Mesothelial cell of epicardium (in vitro differentiated cells): ENCODE data around the gene TRIM50. TPM values are rescaled to one million over a fixed set of nuclear protein-coding genes. Genes with fewer than 3 reads are reported as not detected.
"Not testable (repeated sequence)": the region's sequence is repeated elsewhere in the genome, so short reads cannot be mapped to it uniquely, and the experiment has no call there.

Experiments used
- DNase-seq, 2 experiments: peaks; one replicate each; pipeline ENCODE4 v3.0.0; 2021; ENCODE audit warnings: low spot score in 2 of 2; ENCODE audit not compliant: unreplicated experiment in 2 of 2
- H3K27ac Mint-ChIP-seq: 2 replicates; pipeline ENCODE4 v1.8.0; 2021; ENCODE audit warnings: mixed read lengths
- H3K27me3 Mint-ChIP-seq: 2 replicates; pipeline ENCODE4 v1.8.0; 2021; ENCODE audit warnings: low read depth, mixed read lengths
- H3K36me3 Mint-ChIP-seq: 2 replicates; pipeline ENCODE4 v1.8.0; 2021; ENCODE audit warnings: mixed read lengths
- H3K4me1 Mint-ChIP-seq: 2 replicates; pipeline ENCODE4 v1.8.0; 2021; ENCODE audit warnings: mixed read lengths
- H3K4me3 Mint-ChIP-seq: 2 replicates; pipeline ENCODE4 v1.8.0; 2021; ENCODE audit warnings: mild to moderate bottlenecking, moderate library complexity, mixed read lengths
- H3K9me3 Mint-ChIP-seq: 2 replicates; pipeline ENCODE4 v1.8.0; 2021; ENCODE audit warnings: mixed read lengths
- CTCF ChIP-seq: fragments of 200-600 bp; sonication (generic); IDR thresholded peaks from one replicate; pipeline ENCODE4 v1.5.0; 2021; ENCODE audit warnings: antibody characterized with exemption; ENCODE audit not compliant: unreplicated experiment
- total RNA-seq: library from RNA; stranded (reverse); gene quantifications from 3 replicates; pipeline ENCODE4 v1.2.1, GENCODE V29; 2021

The TRIM50 gene
- total RNA-seq, 1 donor from 2014 or later: not detected

GRCh38 chr7:73313521-73313906 lies 14.4 kb downstream of the TRIM50 start:
- H3K36me3 Mint-ChIP-seq: no peaks in the 10 kb centered on the region
- no peak for TF ChIP-seq CTCF
- H3K27me3 Mint-ChIP-seq: no peaks in the 10 kb centered on the region
- H3K27ac Mint-ChIP-seq: no peak overlapping the region
- H3K4me1 Mint-ChIP-seq: peaks cover 4% of the 10 kb centered on the region
- DNase-seq: no peak
- H3K9me3 Mint-ChIP-seq: no peaks in the 10 kb centered on the region
- no peak overlapping the region for H3K4me3 Mint-ChIP-seq

GRCh38 chr7:73312831-73313520 lies 14.9 kb downstream of the TRIM50 start:
- DNase-seq: no peak
- Mint-ChIP-seq H3K4me1 (peaks cover 7% of the 10 kb centered on the region), H3K27ac (no peak overlapping the region), H3K4me3 (no peak overlapping the region), H3K9me3 (no peaks in the 10 kb centered on the region), H3K27me3 (no peaks in the 10 kb centered on the region), H3K36me3 (no peaks in the 10 kb centered on the region)
- TF ChIP-seq CTCF: no peak

- not testable (repeated sequence) for H3K27me3 Mint-ChIP-seq
These were observed 16.5 kb downstream of the TRIM50 start for GRCh38 chr7:73311421-73311820.

GRCh38 chr7:73308665-73309214 lies 19.1 kb downstream of the TRIM50 start, which contains the start of gene NSUN5:
TSS of gene NSUN5 (minus strand) at chr7:73308826. CDS start at chr7:73308790, 36 bp downstream.
- H3K4me3 Mint-ChIP-seq: peak within 1 kb of the TSS; percentile 88
- peak; percentile 36 to 61 for DNase-seq
- no peaks in the 10 kb centered on the region for H3K9me3 Mint-ChIP-seq
- H3K36me3 Mint-ChIP-seq: peaks cover 10% of the 10 kb centered on the region
- no peaks in the 10 kb centered on the region for H3K27me3 Mint-ChIP-seq
- H3K27ac Mint-ChIP-seq: peak within 1 kb of the TSS; percentile 85
- no peak for TF ChIP-seq CTCF
- H3K4me1 Mint-ChIP-seq: peaks cover 11% of the 10 kb centered on the region

More at GRCh38 chr7:73311421-73311820, 16.5 kb downstream of the TRIM50 start:
- H3K9me3 Mint-ChIP-seq, H3K27ac Mint-ChIP-seq, DNase-seq, H3K36me3 Mint-ChIP-seq, H3K4me3 Mint-ChIP-seq: not testable (repeated sequence)
- peaks cover 11% of the 10 kb centered on the region for H3K4me1 Mint-ChIP-seq

GRCh38 chr7:73308074-73308664 lies 19.7 kb downstream of the TRIM50 start:
- Mint-ChIP-seq H3K4me1 (peaks cover 11% of the 10 kb centered on the region), H3K27me3 (no peaks in the 10 kb centered on the region), H3K27ac (peak overlapping the region; percentile 85), H3K4me3 (peak overlapping the region; percentile 88), H3K9me3 (no peaks in the 10 kb centered on the region), H3K36me3 (peaks cover 11% of the 10 kb centered on the region)
- DNase-seq: peak in 1 of 2 experiments; percentile 49
- no peak for TF ChIP-seq CTCF

GRCh38 chr7:73307436-73307835 lies 20.4 kb downstream of the TRIM50 start:
- H3K9me3 Mint-ChIP-seq: no peaks in the 10 kb centered on the region
- no peaks in the 10 kb centered on the region for H3K27me3 Mint-ChIP-seq
- H3K36me3 Mint-ChIP-seq: peaks cover 14% of the 10 kb centered on the region
- TF ChIP-seq CTCF: no peak
- H3K27ac Mint-ChIP-seq: no peak overlapping the region
- no peak for DNase-seq
- H3K4me1 Mint-ChIP-seq: peaks cover 11% of the 10 kb centered on the region
- H3K4me3 Mint-ChIP-seq: peak overlapping the region; percentile 88

GRCh38 chr7:73304612-73305387 lies 23.1 kb downstream of the TRIM50 start:
- H3K27ac Mint-ChIP-seq, DNase-seq, H3K9me3 Mint-ChIP-seq, H3K4me3 Mint-ChIP-seq, H3K27me3 Mint-ChIP-seq: not testable (repeated sequence)
- peaks cover 11% of the 10 kb centered on the region for H3K4me1 Mint-ChIP-seq
- H3K36me3 Mint-ChIP-seq: peaks cover 14% of the 10 kb centered on the region
